DOHH2 (cell line): ENCODE measurements around the gene CRIP3.

Experiments
- H3F3A ChIP-seq: fragments of 200-600 bp; sonication (generic), shearing (Covaris generic); 2 replicates; pipeline ENCODE4 v1.6.0; 2016; ENCODE audit warnings: antibody characterized with exemption, mild to moderate bottlenecking; ENCODE audit not compliant: control insufficient read depth, insufficient read depth
- H3K27ac ChIP-seq: fragments of 200-600 bp; sonication (generic); 2 replicates; pipeline ENCODE4 v1.5.1; 2014; ENCODE audit warnings: low read depth, mild to moderate bottlenecking, low read length, moderate library complexity
- H3K27me3 ChIP-seq: fragments of 200-600 bp; sonication (generic); 2 replicates; pipeline ENCODE4 v1.6.1; 2014; ENCODE audit warnings: mild to moderate bottlenecking, low read length, mixed read lengths; ENCODE audit not compliant: control insufficient read depth
- H3K36me3 ChIP-seq: fragments of 200-600 bp; sonication (generic); 2 replicates; pipeline ENCODE4 v1.6.1; 2014; ENCODE audit warnings: mild to moderate bottlenecking, low read length, moderate library complexity, mixed read lengths; ENCODE audit not compliant: control insufficient read depth
- H3K4me1 ChIP-seq: fragments of 200-600 bp; sonication (generic); 2 replicates; pipeline ENCODE4 v1.6.1; 2014; ENCODE audit warnings: mild to moderate bottlenecking, low read length, mixed read lengths; ENCODE audit not compliant: control insufficient read depth
- H3K4me2 ChIP-seq: fragments of 200-600 bp; sonication (generic); 2 replicates; pipeline ENCODE4 v1.6.0; 2014; ENCODE audit warnings: mild to moderate bottlenecking, low read length, moderate library complexity
- H3K4me3 ChIP-seq: fragments of 200-600 bp; sonication (generic); 2 replicates; pipeline ENCODE4 v1.5.1; 2014; ENCODE audit warnings: mild to moderate bottlenecking, low read length, mixed read lengths
- H3K79me2 ChIP-seq: fragments of 200-600 bp; sonication (generic); 2 replicates; pipeline ENCODE4 v1.6.1; 2014; ENCODE audit warnings: mild to moderate bottlenecking, low read length, mixed read lengths; ENCODE audit not compliant: control insufficient read depth
- H3K9me2 ChIP-seq: fragments of 200-600 bp; sonication (generic); replicated peaks from 2 replicates; pipeline ENCODE4 v1.6.1; 2014; ENCODE audit warnings: mild to moderate bottlenecking, low read length, mixed read lengths; ENCODE audit not compliant: control insufficient read depth
- H3K9me3 ChIP-seq: fragments of 200-600 bp; sonication (generic); 2 replicates; pipeline ENCODE4 v1.6.1; 2014; ENCODE audit warnings: antibody characterized with exemption, low read length, mixed read lengths; ENCODE audit not compliant: control insufficient read depth, insufficient read depth
- H4K20me1 ChIP-seq: fragments of 200-600 bp; sonication (generic); 2 replicates; pipeline ENCODE4 v1.6.0; 2014; ENCODE audit warnings: low read depth, mild to moderate bottlenecking, antibody characterized with exemption, low read length, moderate library complexity; ENCODE audit not compliant: control insufficient read depth, insufficient read depth
- EZH2phosphoT487 ChIP-seq: fragments of 200-600 bp; sonication (generic); IDR thresholded peaks from 2 replicates; pipeline ENCODE4 v1.6.1; 2017; ENCODE audit warnings: borderline replicate concordance, mild to moderate bottlenecking, antibody characterized with exemption, low read length, moderate library complexity, mixed read lengths
- TF ChIP-seq, protein P1 (sequence below): fragments of 200-600 bp; sonication (generic); IDR thresholded peaks from one replicate; pipeline ENCODE4 v1.5.1; 2014; ENCODE audit warnings: antibody characterized with exemption, mild to moderate bottlenecking, low read depth, low read length; ENCODE audit not compliant: poor library complexity, severe bottlenecking

Gene CRIP3

GRCh38 chr6:43291708-43292107 is 16.9 kb downstream of the CRIP3 start:
- Histone ChIP-seq H3K9me2 (no peaks in the 10 kb centered on the region), H3K4me3 (no peak overlapping the region), H3K36me3 (no peaks in the 10 kb centered on the region), H4K20me1 (no peaks in the 10 kb centered on the region), H3K27ac (no peak overlapping the region), H3K79me2 (no peaks in the 10 kb centered on the region), H3K9me3 (no peaks in the 10 kb centered on the region), H3K27me3 (no peaks in the 10 kb centered on the region), H3F3A (no peaks in the 10 kb centered on the region), H3K4me1 (peaks cover 3% of the 10 kb centered on the region; the same call in 1 of the 2 replicates), H3K4me2 (no peak overlapping the region)
- TF ChIP-seq, protein P1, sequence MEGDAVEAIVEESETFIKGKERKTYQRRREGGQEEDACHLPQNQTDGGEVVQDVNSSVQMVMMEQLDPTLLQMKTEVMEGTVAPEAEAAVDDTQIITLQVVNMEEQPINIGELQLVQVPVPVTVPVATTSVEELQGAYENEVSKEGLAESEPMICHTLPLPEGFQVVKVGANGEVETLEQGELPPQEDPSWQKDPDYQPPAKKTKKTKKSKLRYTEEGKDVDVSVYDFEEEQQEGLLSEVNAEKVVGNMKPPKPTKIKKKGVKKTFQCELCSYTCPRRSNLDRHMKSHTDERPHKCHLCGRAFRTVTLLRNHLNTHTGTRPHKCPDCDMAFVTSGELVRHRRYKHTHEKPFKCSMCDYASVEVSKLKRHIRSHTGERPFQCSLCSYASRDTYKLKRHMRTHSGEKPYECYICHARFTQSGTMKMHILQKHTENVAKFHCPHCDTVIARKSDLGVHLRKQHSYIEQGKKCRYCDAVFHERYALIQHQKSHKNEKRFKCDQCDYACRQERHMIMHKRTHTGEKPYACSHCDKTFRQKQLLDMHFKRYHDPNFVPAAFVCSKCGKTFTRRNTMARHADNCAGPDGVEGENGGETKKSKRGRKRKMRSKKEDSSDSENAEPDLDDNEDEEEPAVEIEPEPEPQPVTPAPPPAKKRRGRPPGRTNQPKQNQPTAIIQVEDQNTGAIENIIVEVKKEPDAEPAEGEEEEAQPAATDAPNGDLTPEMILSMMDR: no peak
- TF ChIP-seq EZH2phosphoT487: no peak

DNA sequence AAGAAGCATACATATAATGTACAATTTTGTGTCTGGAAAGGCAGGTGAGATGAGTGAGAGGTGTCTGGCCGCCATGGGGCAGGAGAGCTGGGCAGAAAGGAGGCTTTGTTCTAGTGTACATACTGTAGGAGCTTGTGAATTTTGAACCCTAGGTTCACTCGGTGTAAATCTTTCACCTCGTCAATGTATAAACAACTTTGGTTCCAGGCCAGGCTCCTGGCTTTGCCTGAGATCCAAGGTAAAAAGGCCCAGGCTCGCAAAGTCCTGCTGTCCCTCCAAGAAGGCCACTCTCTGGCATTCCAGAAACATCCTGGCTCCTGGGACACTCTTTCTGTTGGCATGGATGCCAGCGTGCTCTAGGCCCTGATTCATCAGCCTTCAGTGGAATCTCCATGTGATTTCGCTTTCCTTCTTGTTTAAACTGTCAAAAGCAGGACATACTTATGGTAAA is 17.7 kb downstream of the CRIP3 start:
- H3K9me2 ChIP-seq: no peaks in the 10 kb centered on the region
- H3K4me3 ChIP-seq: no peak overlapping the region
- no peak overlapping the region for H3K27ac ChIP-seq
- H3K4me2 ChIP-seq: no peak overlapping the region
- no peaks in the 10 kb centered on the region for H3F3A ChIP-seq
- no peaks in the 10 kb centered on the region for H3K9me3 ChIP-seq
- H3K79me2 ChIP-seq: no peaks in the 10 kb centered on the region
- H3K4me1 ChIP-seq: peaks cover 3% of the 10 kb centered on the region; the same call in 1 of the 2 replicates
- no peaks in the 10 kb centered on the region for H4K20me1 ChIP-seq
- TF ChIP-seq EZH2phosphoT487: no peak
- TF ChIP-seq, protein P1: no peak
- no peaks in the 10 kb centered on the region for H3K36me3 ChIP-seq
- no peaks in the 10 kb centered on the region for H3K27me3 ChIP-seq

DNA sequence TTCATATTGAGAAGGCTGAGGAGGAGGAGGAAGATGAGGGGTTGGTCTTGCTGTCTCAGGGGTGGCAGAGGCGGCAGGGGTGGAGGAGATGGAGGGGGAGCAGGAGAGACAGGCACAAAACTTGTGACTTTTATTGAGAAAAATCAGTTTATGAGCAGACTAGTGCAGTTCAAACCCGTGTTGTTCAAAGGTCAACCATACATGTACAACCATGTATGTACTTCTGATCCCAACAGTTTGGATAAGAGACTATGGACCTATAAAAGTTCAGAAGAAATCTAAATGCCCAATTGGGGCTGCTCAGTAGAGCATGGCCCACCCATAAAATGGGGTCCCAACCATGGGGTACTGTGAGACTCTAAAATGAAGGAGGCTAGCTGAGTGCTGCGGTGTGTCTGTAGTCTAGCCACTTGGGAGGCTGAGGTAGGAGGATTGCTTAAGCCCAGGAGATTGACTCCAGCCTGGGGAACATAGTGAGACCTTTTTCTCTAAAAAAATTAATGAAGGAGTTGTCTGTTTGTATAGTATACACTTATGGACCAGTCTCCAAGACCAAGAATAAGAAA is 18.2 kb downstream of the CRIP3 start:
- H3F3A ChIP-seq: no peaks in the 10 kb centered on the region
- no peaks in the 10 kb centered on the region for H3K36me3 ChIP-seq
- no peaks in the 10 kb centered on the region for H4K20me1 ChIP-seq
- no peaks in the 10 kb centered on the region for H3K27me3 ChIP-seq
- H3K27ac ChIP-seq: no peak overlapping the region
- TF ChIP-seq, protein P1: no peak
- no peak for TF ChIP-seq EZH2phosphoT487
- no peaks in the 10 kb centered on the region for H3K9me3 ChIP-seq
- no peaks in the 10 kb centered on the region for H3K9me2 ChIP-seq
- no peak overlapping the region for H3K4me3 ChIP-seq
- no peaks in the 10 kb centered on the region for H3K79me2 ChIP-seq
- H3K4me1 ChIP-seq: peaks cover 3% of the 10 kb centered on the region; the same call in 1 of the 2 replicates
- no peak overlapping the region for H3K4me2 ChIP-seq
